Activated effector memory CD4-positive, alpha-beta T cell treated with Interleukin-2 at 50 U/mL for 16 hours (primary cell): Measurements from ENCODE around the gene TNNC2.

ENCODE experiments used
- DNase-seq: peaks from one replicate; pipeline ENCODE4 v3.0.0-alpha.2; 2020

Gene TNNC2

DNA sequence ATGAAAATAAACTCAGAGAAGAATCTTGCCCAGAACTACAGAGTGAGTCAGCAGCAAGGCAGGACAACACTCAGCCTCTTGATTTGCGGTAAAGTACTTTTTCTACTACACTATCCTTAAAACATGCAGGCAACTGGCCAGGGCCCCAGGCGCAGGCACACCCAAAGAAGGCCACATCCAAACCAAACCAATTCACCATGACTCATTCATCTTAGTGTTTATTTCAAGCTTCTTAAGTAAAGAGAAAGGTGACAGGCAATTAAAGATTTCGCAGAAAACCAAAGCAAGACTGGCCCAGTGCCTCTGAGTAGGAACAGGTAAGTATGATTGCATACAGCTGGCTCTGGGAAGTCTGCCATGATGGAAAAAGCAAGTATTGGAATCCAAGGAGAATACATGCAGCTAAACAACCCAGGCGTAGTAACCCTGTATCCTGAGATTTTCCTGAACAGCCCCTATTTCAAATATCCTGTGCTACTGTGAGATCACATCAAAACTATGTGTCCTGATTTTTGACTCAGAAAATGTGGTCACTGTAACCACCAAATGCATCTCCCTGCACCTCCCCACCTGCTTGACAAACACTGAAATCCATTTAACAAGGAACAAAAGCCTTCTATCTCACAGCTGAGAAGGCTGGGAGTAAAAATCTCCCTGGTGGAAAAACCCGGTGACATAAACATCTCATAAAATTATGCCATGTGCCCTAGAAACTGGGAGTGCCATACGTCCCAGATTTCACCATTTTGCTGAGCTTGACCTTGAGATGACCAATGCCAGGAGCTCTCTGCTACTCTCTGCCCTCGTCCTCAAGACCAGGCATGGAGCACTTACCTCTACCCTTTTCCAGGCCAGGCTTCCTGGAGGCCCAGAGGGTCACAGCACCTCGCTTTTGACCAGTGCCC is 47.8 kb downstream of the TNNC2 start:
- no peak for DNase-seq

DNA sequence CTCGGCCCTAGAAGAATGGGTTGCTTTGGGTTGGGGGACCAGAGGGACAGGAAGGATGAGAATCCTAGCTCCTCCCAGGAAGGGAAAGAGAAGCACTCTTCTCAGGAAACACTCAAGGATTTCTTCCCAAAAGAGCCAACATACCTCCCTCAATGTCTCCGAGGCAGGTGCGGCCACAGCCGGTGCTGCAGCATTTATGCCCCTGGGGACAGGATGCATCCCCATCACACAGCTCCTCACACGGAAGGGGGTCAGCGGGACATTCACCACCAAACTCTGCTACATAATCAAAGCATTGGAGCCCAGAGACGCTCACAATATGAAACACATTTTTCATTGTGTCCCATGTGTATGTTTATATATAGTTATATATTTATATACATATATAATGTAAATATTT is 50.2 kb downstream of the TNNC2 start:
- no peak for DNase-seq

DNA sequence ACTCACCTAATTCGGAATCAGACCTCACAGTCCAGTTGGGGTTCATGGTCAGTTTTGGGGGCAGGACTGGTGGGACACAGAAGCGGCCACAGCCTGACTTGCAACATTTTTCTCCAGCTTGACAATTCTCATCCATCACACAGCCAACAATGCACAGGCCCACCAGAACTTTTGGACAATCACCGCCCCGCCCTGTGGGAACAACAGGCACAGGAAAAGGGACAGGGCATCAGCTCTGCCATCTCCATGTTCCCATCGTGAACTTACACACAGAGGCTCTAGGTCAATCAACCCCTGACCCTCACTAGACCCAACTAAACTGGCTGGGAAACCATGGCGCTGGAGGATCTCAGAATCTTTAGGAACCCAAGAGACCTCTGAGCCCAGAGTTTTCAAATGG is 51.7 kb downstream of the TNNC2 start:
- no peak for DNase-seq

DNA sequence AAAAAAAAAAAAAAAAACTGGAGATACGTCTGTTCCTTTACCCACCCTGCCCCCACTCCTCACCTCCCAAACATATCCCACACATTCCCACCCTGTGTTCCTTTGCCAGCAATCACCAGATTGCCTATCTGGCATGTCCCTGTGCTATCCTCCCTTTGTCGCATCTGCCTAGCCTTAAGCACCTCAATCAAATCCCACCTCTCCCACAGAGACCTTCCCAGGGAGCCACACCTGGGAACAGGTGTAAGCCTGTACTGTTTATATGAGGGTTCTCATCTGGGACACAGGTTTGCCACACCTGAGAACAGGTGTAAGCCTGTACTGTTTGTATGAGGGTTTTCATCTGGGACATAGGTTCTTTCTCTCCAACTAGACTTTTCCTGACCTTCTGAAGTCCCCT is 52.2 kb downstream of the TNNC2 start:
- no peak for DNase-seq
